Measurements from ENCODE around the gene FBXO31.

The FBXO31 gene

GRCh38 chr16:87335625-87336433, 47.7 kb downstream of the FBXO31 start:
- Histone ChIP-seq H3K79me1 (ENCODE audit: low read length) (no peaks in the 10 kb centered on the region), H3K27ac (ENCODE audit: low read depth, low read length) (no peak overlapping the region), H2AK5ac (ENCODE audit: low read length) (no peak overlapping the region), H3K56ac (ENCODE audit: low read length) (no peak overlapping the region), H2BK5ac (ENCODE audit: low read length) (no peak overlapping the region), H3K4me2 (ENCODE audit: low read length) (no peak overlapping the region), H2BK120ac (ENCODE audit: low read depth, low read length) (no peak overlapping the region), H3K36me3 (ENCODE audit: control insufficient read depth, insufficient read depth, low read length) (no peaks in the 10 kb centered on the region), H3K23ac (ENCODE audit: low read length) (no peak overlapping the region), H3K4me1 (ENCODE audit: control insufficient read depth, low read depth, low read length) (no peaks in the 10 kb centered on the region), H3K4ac (ENCODE audit: low read depth, low read length) (no peak overlapping the region), H3K27me3 (ENCODE audit: insufficient read depth, low read length, poor library complexity) (no peaks in the 10 kb centered on the region), H3K9ac (ENCODE audit: low read length) (no peak overlapping the region), H3K79me2 (ENCODE audit: control insufficient read depth, insufficient read depth, low read length) (no peaks in the 10 kb centered on the region), H4K5ac (ENCODE audit: low read length) (no peak overlapping the region), H2BK15ac (replicated peaks; ENCODE audit: low read depth) (no peak overlapping the region), H3K18ac (ENCODE audit: low read length) (no peak overlapping the region), H4K8ac (ENCODE audit: low read depth, low read length) (no peak overlapping the region), H3K4me3 (ENCODE audit: low read length) (no peak overlapping the region)
- DNase-seq: no peak
- no CpG with 5 or more reads among the region's 19 CpGs for WGBS (ENCODE audit: extremely low coverage, insufficient coverage, low lambda C conversion rate)

DNA sequence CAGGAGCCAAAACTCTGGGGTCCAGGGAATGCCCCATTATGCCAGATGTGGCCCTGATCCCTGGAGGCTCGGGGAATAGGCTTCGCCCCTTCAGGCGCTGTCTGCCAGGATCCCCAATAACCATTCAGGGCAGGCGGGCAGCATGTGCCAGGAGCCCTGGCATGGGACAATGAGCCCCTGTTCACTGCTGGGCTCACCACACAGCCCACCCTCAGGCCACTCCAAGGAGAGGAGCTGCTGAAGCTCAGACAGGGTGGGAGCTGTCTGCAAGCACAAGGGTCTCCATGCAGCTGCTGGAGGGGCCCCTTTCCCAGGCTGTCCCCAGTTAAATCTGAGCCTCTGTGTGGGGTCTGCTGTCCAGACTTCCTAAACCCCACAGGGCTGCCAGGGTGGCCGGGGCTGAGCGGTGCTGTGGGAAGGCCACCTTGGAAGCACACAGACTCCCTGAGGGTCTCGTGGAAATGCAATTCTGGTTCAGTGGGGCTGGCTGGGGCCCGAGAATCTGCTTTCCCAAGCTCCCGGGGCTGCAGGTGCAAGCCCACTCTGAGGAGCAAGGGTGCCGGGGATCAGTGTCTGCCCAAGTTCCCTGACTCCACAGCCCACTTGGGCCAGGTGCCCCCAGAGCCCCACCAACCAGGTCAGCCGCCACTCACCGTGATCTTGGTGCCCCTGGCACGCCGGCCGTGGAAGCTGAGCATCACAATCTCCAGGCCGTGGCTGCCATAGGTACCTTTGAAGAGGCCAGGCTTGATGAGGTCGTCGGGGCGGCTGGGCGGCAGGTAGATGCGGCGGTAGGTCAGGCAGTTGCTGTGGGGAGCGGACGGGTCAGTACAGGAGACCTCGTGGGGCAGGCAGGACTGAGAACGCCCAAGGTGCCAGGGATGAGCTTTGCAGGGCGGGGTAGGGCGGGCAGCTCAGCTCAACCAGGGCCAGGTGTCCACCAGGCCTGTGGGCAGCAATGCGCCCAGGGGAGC, 48.6 kb downstream of the FBXO31 start:
- no peak overlapping the region for H2BK5ac ChIP-seq (ENCODE audit: low read length)
- no peak overlapping the region for H2AK5ac ChIP-seq (ENCODE audit: low read length)
- no peak overlapping the region for H4K5ac ChIP-seq (ENCODE audit: low read length)
- H2BK15ac ChIP-seq (replicated peaks; ENCODE audit: low read depth): no peak overlapping the region
- H3K79me1 ChIP-seq (ENCODE audit: low read length): no peaks in the 10 kb centered on the region
- H3K9ac ChIP-seq (ENCODE audit: low read length): no peak overlapping the region
- no peak overlapping the region for H2BK120ac ChIP-seq (ENCODE audit: low read depth, low read length)
- no peak overlapping the region for H3K4me2 ChIP-seq (ENCODE audit: low read length)
- H3K18ac ChIP-seq (ENCODE audit: low read length): no peak overlapping the region
- no peak overlapping the region for H4K8ac ChIP-seq (ENCODE audit: low read depth, low read length)
- DNase-seq: no peak
- H3K56ac ChIP-seq (ENCODE audit: low read length): no peak overlapping the region
- no peaks in the 10 kb centered on the region for H3K27me3 ChIP-seq (ENCODE audit: insufficient read depth, low read length, poor library complexity)
- no peaks in the 10 kb centered on the region for H3K4me1 ChIP-seq (ENCODE audit: control insufficient read depth, low read depth, low read length)
- WGBS (ENCODE audit: extremely low coverage, insufficient coverage, low lambda C conversion rate): no CpG with 5 or more reads among the region's 29 CpGs
- no peak overlapping the region for H3K23ac ChIP-seq (ENCODE audit: low read length)
- H3K4ac ChIP-seq (ENCODE audit: low read depth, low read length): no peak overlapping the region
- H3K27ac ChIP-seq (ENCODE audit: low read depth, low read length): no peak overlapping the region
- H3K79me2 ChIP-seq (ENCODE audit: control insufficient read depth, insufficient read depth, low read length): no peaks in the 10 kb centered on the region
- no peak overlapping the region for H3K4me3 ChIP-seq (ENCODE audit: low read length)
- no peaks in the 10 kb centered on the region for H3K36me3 ChIP-seq (ENCODE audit: control insufficient read depth, insufficient read depth, low read length)

DNA sequence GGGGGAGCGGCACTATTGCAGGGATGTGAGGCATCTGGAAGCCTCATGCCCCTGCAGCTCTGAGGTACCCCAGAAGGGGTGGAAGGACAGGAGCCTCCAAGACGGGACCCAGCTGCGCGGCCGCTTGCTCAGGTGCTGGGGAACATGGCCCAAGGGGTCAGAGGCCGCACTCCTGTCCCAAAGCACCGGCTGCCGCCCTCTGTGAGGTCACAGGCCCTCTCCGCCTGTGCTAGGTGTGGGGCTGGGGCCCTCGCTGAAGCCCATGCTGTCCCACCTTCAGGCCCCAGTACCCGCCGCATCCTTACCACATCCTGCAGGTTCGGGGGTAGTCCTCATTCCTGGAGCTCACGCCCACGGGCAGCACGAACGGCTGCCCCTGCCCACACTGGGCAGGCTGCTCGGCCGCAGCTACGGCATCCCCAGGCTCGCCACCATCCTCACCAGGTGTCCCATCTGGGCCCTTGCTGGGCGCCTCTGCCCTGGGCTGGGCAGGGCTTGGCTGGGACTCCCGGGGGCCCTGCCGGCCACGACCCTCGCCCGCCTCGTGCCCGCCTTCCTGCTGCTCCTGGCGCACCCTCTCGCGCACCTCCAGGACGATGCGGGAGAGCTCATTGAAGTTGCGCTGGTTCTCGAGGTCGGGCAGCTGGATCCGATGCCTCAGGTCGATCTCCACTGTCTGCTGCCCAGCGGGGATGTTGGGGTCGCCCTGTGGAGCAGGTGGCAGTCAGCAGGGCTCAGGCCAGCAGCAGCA, 49.8 kb downstream of the FBXO31 start:
- Histone ChIP-seq H2BK5ac (ENCODE audit: low read length) (no peak overlapping the region), H3K79me1 (ENCODE audit: low read length) (no peaks in the 10 kb centered on the region), H4K5ac (ENCODE audit: low read length) (no peak overlapping the region), H3K23ac (ENCODE audit: low read length) (no peak overlapping the region), H2AK5ac (ENCODE audit: low read length) (no peak overlapping the region), H3K9ac (ENCODE audit: low read length) (no peak overlapping the region), H3K27me3 (ENCODE audit: insufficient read depth, low read length, poor library complexity) (no peaks in the 10 kb centered on the region), H3K4me3 (ENCODE audit: low read length) (no peak overlapping the region), H3K56ac (ENCODE audit: low read length) (no peak overlapping the region), H3K18ac (ENCODE audit: low read length) (no peak overlapping the region), H3K79me2 (ENCODE audit: control insufficient read depth, insufficient read depth, low read length) (no peaks in the 10 kb centered on the region), H3K36me3 (ENCODE audit: control insufficient read depth, insufficient read depth, low read length) (no peaks in the 10 kb centered on the region), H3K27ac (ENCODE audit: low read depth, low read length) (no peak overlapping the region), H3K4ac (ENCODE audit: low read depth, low read length) (no peak overlapping the region), H2BK120ac (ENCODE audit: low read depth, low read length) (no peak overlapping the region), H2BK15ac (replicated peaks; ENCODE audit: low read depth) (no peak overlapping the region), H3K4me2 (ENCODE audit: low read length) (no peak overlapping the region), H4K8ac (ENCODE audit: low read depth, low read length) (no peak overlapping the region), H3K4me1 (ENCODE audit: control insufficient read depth, low read depth, low read length) (no peaks in the 10 kb centered on the region)
- no CpG with 5 or more reads among the region's 41 CpGs for WGBS (ENCODE audit: extremely low coverage, insufficient coverage, low lambda C conversion rate)
- DNase-seq: no peak

DNA sequence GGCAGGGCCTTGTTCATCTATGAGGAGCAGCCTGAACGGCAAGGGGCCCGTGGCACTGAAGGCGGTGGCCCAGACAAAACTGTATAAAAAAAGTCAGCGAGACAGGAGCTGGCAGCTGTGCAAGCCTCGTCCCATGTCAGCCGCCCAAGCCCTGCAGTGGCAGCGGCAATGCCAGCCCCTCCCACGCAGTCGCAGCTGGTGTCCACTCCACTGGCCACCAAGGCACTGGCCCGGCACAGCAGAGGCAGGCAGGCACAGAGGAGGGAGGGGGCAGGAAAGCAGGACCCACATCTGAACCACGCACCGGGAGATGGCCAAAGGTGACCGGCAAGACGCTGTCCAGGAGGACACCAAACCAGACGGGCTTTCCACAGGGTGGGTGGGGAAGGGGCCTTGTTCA, 50.5 kb downstream of the FBXO31 start:
- H4K5ac ChIP-seq (ENCODE audit: low read length): no peak overlapping the region
- H3K36me3 ChIP-seq (ENCODE audit: control insufficient read depth, insufficient read depth, low read length): no peaks in the 10 kb centered on the region
- H3K4me2 ChIP-seq (ENCODE audit: low read length): no peak overlapping the region
- H3K79me1 ChIP-seq (ENCODE audit: low read length): no peaks in the 10 kb centered on the region
- no peaks in the 10 kb centered on the region for H3K27me3 ChIP-seq (ENCODE audit: insufficient read depth, low read length, poor library complexity)
- H3K27ac ChIP-seq (ENCODE audit: low read depth, low read length): no peak overlapping the region
- H3K4me3 ChIP-seq (ENCODE audit: low read length): no peak overlapping the region
- H2AK5ac ChIP-seq (ENCODE audit: low read length): no peak overlapping the region
- H4K8ac ChIP-seq (ENCODE audit: low read depth, low read length): no peak overlapping the region
- H2BK120ac ChIP-seq (ENCODE audit: low read depth, low read length): no peak overlapping the region
- no peaks in the 10 kb centered on the region for H3K4me1 ChIP-seq (ENCODE audit: control insufficient read depth, low read depth, low read length)
- H3K23ac ChIP-seq (ENCODE audit: low read length): no peak overlapping the region
- no peak overlapping the region for H3K18ac ChIP-seq (ENCODE audit: low read length)
- no peak overlapping the region for H3K9ac ChIP-seq (ENCODE audit: low read length)
- no peak overlapping the region for H3K56ac ChIP-seq (ENCODE audit: low read length)
- H2BK15ac ChIP-seq (replicated peaks; ENCODE audit: low read depth): no peak overlapping the region
- no peaks in the 10 kb centered on the region for H3K79me2 ChIP-seq (ENCODE audit: control insufficient read depth, insufficient read depth, low read length)
- DNase-seq: no peak
- no peak overlapping the region for H2BK5ac ChIP-seq (ENCODE audit: low read length)
- WGBS (ENCODE audit: extremely low coverage, insufficient coverage, low lambda C conversion rate): no CpG with 5 or more reads among the region's 15 CpGs
- H3K4ac ChIP-seq (ENCODE audit: low read depth, low read length): no peak overlapping the region

GRCh38 chr16:87332150-87332549, 51.4 kb downstream of the FBXO31 start:
- no CpG with 5 or more reads among the region's 10 CpGs for WGBS (ENCODE audit: extremely low coverage, insufficient coverage, low lambda C conversion rate)
- Histone ChIP-seq H3K27ac (ENCODE audit: low read depth, low read length) (no peak overlapping the region), H3K4me2 (ENCODE audit: low read length) (no peak overlapping the region), H3K9ac (ENCODE audit: low read length) (no peak overlapping the region), H3K56ac (ENCODE audit: low read length) (no peak overlapping the region), H2BK120ac (ENCODE audit: low read depth, low read length) (no peak overlapping the region), H2BK5ac (ENCODE audit: low read length) (no peak overlapping the region), H3K18ac (ENCODE audit: low read length) (no peak overlapping the region), H4K8ac (ENCODE audit: low read depth, low read length) (no peak overlapping the region), H2BK15ac (replicated peaks; ENCODE audit: low read depth) (no peak overlapping the region), H3K36me3 (ENCODE audit: control insufficient read depth, insufficient read depth, low read length) (no peaks in the 10 kb centered on the region), H3K23ac (ENCODE audit: low read length) (no peak overlapping the region), H2AK5ac (ENCODE audit: low read length) (no peak overlapping the region), H3K4ac (ENCODE audit: low read depth, low read length) (no peak overlapping the region), H3K79me2 (ENCODE audit: control insufficient read depth, insufficient read depth, low read length) (no peaks in the 10 kb centered on the region), H3K4me3 (ENCODE audit: low read length) (no peak overlapping the region), H3K79me1 (ENCODE audit: low read length) (no peaks in the 10 kb centered on the region), H3K27me3 (ENCODE audit: insufficient read depth, low read length, poor library complexity) (no peaks in the 10 kb centered on the region), H3K4me1 (ENCODE audit: control insufficient read depth, low read depth, low read length) (no peaks in the 10 kb centered on the region), H4K5ac (ENCODE audit: low read length) (no peak overlapping the region)
- DNase-seq: no peak
